A673 (cell line): Measurements from ENCODE around the gene NOX3. TPM values are rescaled to one million over a fixed set of nuclear protein-coding genes. Genes with fewer than 3 reads are reported as not detected.
A peak's percentile ranks its signal among the peaks of the same experiment; 100 is the strongest.

ENCODE experiments used
- BruUV-seq: library from RNA; stranded (reverse); fragments of 400-500 nt; replicated peaks from 2 replicates; lab custom pipeline; 2021; lab: Mats Ljungman, UMichigan
- CTCF ChIA-PET: fragments of 300-600 bp; sonication (Branson Sonifier 250); formaldehyde crosslinking; loops from one replicate; lab custom pipeline; 2022; ENCODE audit warnings: antibody characterized with exemption; lab: Charles Lee
- POLR2A ChIA-PET: fragments of 300-600 bp; sonication (Branson Sonifier 250); formaldehyde crosslinking; loops from one replicate; lab custom pipeline; 2022; ENCODE audit warnings: antibody characterized with exemption; ENCODE audit not compliant: low non-redundant PET; lab: Charles Lee
- DNase-seq: peaks from one replicate; pipeline ENCODE4 v3.0.0-alpha.2; 2015; ENCODE audit warnings: low spot score
- H3K27ac ChIP-seq: fragments of 200-600 bp; sonication (generic); 2 replicates; pipeline ENCODE4 v1.5.1; 2016; ENCODE audit warnings: mixed run types, low read depth, mild to moderate bottlenecking, mixed read lengths, antibody characterized with exemption, low read length; ENCODE audit not compliant: poor library complexity, severe bottlenecking
- H3K27me3 ChIP-seq: fragments of 200-600 bp; sonication (generic); replicated peaks from 2 replicates; pipeline ENCODE4 v1.6.1; 2017; ENCODE audit warnings: mixed run types, low read depth, mild to moderate bottlenecking, mixed read lengths, antibody characterized with exemption, low read length; ENCODE audit not compliant: insufficient read depth, poor library complexity
- H3K36me3 ChIP-seq: fragments of 200-600 bp; sonication (generic); 2 replicates; pipeline ENCODE4 v1.6.1; 2016; ENCODE audit warnings: mixed run types, mild to moderate bottlenecking, mixed read lengths, antibody characterized with exemption, low read length; ENCODE audit not compliant: insufficient read depth, poor library complexity, severe bottlenecking
- H3K4me1 ChIP-seq: fragments of 200-600 bp; sonication (generic); 2 replicates; pipeline ENCODE4 v1.6.1; 2017; ENCODE audit warnings: mixed run types, mild to moderate bottlenecking, mixed read lengths, antibody characterized with exemption, low read length; ENCODE audit not compliant: insufficient read depth, poor library complexity, severe bottlenecking
- H3K4me3 ChIP-seq: fragments of 200-600 bp; sonication (generic); 2 replicates; pipeline ENCODE4 v1.5.1; 2016; ENCODE audit warnings: low read depth, mixed run types, mild to moderate bottlenecking, mixed read lengths, low read length; ENCODE audit not compliant: poor library complexity, severe bottlenecking
- H3K9me3 ChIP-seq: fragments of 200-600 bp; sonication (generic); 2 replicates; pipeline ENCODE4 v1.6.1; 2016; ENCODE audit warnings: mixed run types, low read depth, mild to moderate bottlenecking, mixed read lengths, antibody characterized with exemption, low read length; ENCODE audit not compliant: poor library complexity, severe bottlenecking
- EZH2 ChIP-seq: fragments of 200-600 bp; sonication (generic); IDR thresholded peaks from 2 replicates; pipeline ENCODE4 v1.6.1; 2017; ENCODE audit warnings: borderline replicate concordance, low read depth, mild to moderate bottlenecking, mixed read lengths, antibody characterized with exemption, low read length; ENCODE audit not compliant: poor library complexity, severe bottlenecking
- intact Hi-C: fragments of 100-400 bp; cut with micrococcal nuclease; formaldehyde crosslinking; loops from one replicate; pipeline ENCODE4 v1.10.0; 2022; ENCODE audit not compliant: unreplicated experiment
- total RNA-seq: library from RNA; stranded (reverse); gene quantifications from 2 replicates; pipeline ENCODE4 v1.2.3, GENCODE V29; 2021
- TF ChIP-seq, protein P1 (sequence below): fragments of 300-800, 200-600 bp; sonication (generic); conservative IDR thresholded peaks from 2 replicates; pipeline ENCODE4 v1.5.1; 2017; ENCODE audit warnings: low read depth, mild to moderate bottlenecking, antibody characterized with exemption, low read length, moderate library complexity, mixed read lengths

The NOX3 gene
- total RNA-seq, 1 experiment from 2014 or later, result not detected

DNA sequence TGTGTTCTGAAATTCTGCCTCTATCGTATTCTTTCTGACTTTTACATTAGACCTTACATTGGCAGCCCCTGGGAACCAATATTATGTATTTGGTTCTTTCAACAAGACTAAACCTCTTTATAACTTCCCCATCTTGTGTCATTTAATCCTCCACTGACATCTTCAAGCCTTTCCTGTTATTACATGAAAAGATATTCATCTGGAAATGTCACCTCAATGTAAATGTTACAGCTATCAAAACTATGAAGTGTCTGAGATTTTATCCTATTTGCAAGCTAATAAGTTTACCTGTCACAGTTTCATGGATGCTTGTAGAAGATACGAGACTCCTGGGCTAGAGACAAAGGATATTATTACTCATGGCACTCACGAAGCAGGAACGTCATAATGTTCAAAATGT lies 43.9 kb upstream of the NOX3 start:
- no TSS peak for BruUV-seq
- intact Hi-C loops, result no loop called here
- POLR2A ChIA-PET, result no interaction called here
- no peaks in the 10 kb centered on the region for H3K36me3 ChIP-seq
- no peak overlapping the region for H3K27ac ChIP-seq
- peaks cover 9% of the 10 kb centered on the region for H3K4me1 ChIP-seq
- no peak overlapping the region for H3K4me3 ChIP-seq
- CTCF ChIA-PET, result no interaction called here
- peaks cover 6% of the 10 kb centered on the region for H3K9me3 ChIP-seq
- no peaks in the 10 kb centered on the region for H3K27me3 ChIP-seq
- DNase-seq, result no peak
- TF ChIP-seq, protein P1, sequence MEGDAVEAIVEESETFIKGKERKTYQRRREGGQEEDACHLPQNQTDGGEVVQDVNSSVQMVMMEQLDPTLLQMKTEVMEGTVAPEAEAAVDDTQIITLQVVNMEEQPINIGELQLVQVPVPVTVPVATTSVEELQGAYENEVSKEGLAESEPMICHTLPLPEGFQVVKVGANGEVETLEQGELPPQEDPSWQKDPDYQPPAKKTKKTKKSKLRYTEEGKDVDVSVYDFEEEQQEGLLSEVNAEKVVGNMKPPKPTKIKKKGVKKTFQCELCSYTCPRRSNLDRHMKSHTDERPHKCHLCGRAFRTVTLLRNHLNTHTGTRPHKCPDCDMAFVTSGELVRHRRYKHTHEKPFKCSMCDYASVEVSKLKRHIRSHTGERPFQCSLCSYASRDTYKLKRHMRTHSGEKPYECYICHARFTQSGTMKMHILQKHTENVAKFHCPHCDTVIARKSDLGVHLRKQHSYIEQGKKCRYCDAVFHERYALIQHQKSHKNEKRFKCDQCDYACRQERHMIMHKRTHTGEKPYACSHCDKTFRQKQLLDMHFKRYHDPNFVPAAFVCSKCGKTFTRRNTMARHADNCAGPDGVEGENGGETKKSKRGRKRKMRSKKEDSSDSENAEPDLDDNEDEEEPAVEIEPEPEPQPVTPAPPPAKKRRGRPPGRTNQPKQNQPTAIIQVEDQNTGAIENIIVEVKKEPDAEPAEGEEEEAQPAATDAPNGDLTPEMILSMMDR, result no peak
- TF ChIP-seq EZH2, result no peak

DNA sequence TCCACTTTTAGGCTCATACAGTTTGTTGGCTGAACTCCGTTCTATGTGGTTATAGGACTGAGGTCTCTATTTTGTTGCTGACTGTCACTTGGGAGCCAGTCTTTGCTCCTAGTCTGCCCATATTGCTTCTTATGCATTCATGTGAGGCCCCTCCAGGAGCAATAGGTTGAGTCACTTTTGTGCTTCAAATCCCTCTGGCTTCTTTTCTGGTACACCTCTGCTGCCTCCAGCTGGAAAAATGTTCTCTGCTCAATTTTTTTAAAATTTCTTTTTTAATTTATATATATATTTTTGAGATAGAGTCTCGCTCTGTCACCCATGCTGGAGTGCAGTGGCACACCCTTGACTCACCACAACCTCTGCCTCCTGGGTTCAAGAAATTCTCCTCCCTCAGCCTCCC lies 42.7 kb upstream of the NOX3 start:
- intact Hi-C loops, result no loop called here
- ChIA-PET CTCF (no interaction called here), POLR2A (no interaction called here)
- peak; percentile 15 for DNase-seq
- Histone ChIP-seq H3K4me1 (peaks cover 19% of the 10 kb centered on the region), H3K27ac (no peak overlapping the region), H3K9me3 (peaks cover 6% of the 10 kb centered on the region), H3K4me3 (no peak overlapping the region), H3K36me3 (no peaks in the 10 kb centered on the region), H3K27me3 (no peaks in the 10 kb centered on the region)
- no peak for TF ChIP-seq EZH2
- TF ChIP-seq, protein P1, result no peak
- no TSS peak for BruUV-seq

- no peak for DNase-seq
- Histone ChIP-seq H3K27me3 (no peaks in the 10 kb centered on the region), H3K9me3 (peaks cover under 1% of the 10 kb centered on the region), H3K4me3 (no peak overlapping the region), H3K36me3 (no peaks in the 10 kb centered on the region), H3K27ac (no peak overlapping the region), H3K4me1 (peaks cover 21% of the 10 kb centered on the region)
- ChIA-PET POLR2A (no interaction called here), CTCF (no interaction called here)
- no peak for TF ChIP-seq EZH2
- TF ChIP-seq, protein P1, result no peak
- intact Hi-C loops, result no loop called here
- no TSS peak for BruUV-seq
These were observed 41.6 kb upstream of the NOX3 start for GRCh38 chr6:155497273-155497672.
